Endothelial cell of umbilical vein (primary cell): ENCODE data around the gene ECT2. TPM values are rescaled to one million over a fixed set of nuclear protein-coding genes. Genes with fewer than 3 reads are reported as not detected.
"Not testable (repeated sequence)": the region's sequence is repeated elsewhere in the genome, so short reads cannot be mapped to it uniquely, and the experiment has no call there.

Experiments
- BruUV-seq: library from RNA; stranded (reverse); fragments of 400-500 nt; replicated peaks from 2 replicates; lab custom pipeline; 2021; lab: Mats Ljungman, UMichigan
- CTCF ChIA-PET: fragments of 300-600, 350-600 bp; sonication (Branson Sonifier 250); formaldehyde crosslinking; loops from one replicate; lab custom pipeline; 2021; ENCODE audit warnings: antibody characterized with exemption, inconsistent platforms; lab: Charles Lee
- POLR2A ChIA-PET: fragments of 300-600, 350-600 bp; sonication (Branson Sonifier 250); formaldehyde crosslinking; loops from one replicate; lab custom pipeline; 2021; ENCODE audit warnings: antibody characterized with exemption, inconsistent platforms; lab: Charles Lee
- DNase-seq: peaks from one replicate; pipeline ENCODE4 v3.0.0-alpha.2; 2011; ENCODE audit warnings: low read depth, low spot score
- FAIRE-seq: peaks from 2 replicates; lab custom pipeline; 2011; peaks lifted over from hg19 to GRCh38; lab: Jason Lieb, UNC
- H2AFZ ChIP-seq: 2 replicates; pipeline ENCODE4 v1.6.0; 2012; ENCODE audit warnings: low read depth, low read length, control low read depth, inconsistent platforms
- H3K27ac ChIP-seq: 2 replicates; pipeline ENCODE4 v1.5.1; 2011; ENCODE audit warnings: low read depth, mild to moderate bottlenecking, control low read depth, low read length, moderate library complexity; ENCODE audit not compliant: insufficient read depth
- H3K27me3 ChIP-seq, 2 experiments: 2 replicates each; pipeline versions ENCODE4 v1.6.0 to v1.6.1; 2011; ENCODE audit warnings: low read length in 2 of 2, mixed read lengths in 1 of 2; ENCODE audit not compliant: control insufficient read depth in 2 of 2, insufficient read depth in 2 of 2
- H3K36me3 ChIP-seq, 2 experiments: 2 replicates in 1 of 2; 3 replicates in 1 of 2; pipeline ENCODE4 v1.5.1; 2011; ENCODE audit warnings: low read length in 2 of 2, mild to moderate bottlenecking in 1 of 2, moderate library complexity in 1 of 2; ENCODE audit not compliant: control insufficient read depth in 2 of 2, insufficient read depth in 2 of 2; ENCODE audit errors: extremely low read depth in 1 of 2
- H3K4me1 ChIP-seq: 3 replicates; pipeline ENCODE4 v1.5.1; 2011; ENCODE audit warnings: mild to moderate bottlenecking, low read length; ENCODE audit not compliant: control insufficient read depth, insufficient read depth; ENCODE audit errors: extremely low read depth
- H3K4me2 ChIP-seq: 2 replicates; pipeline ENCODE4 v1.6.1; 2011; ENCODE audit warnings: low read length, control low read depth, mixed read lengths; ENCODE audit not compliant: insufficient read depth
- H3K4me3 ChIP-seq, 3 experiments: fragments of 200-600 bp in 1 of 3; sonication (generic), shearing (Covaris generic) in 1 of 3; replicated peaks in 1 of 3; 2 replicates each; pipeline ENCODE4 v1.5.1; 2011 to 2016; ENCODE audit warnings: control low read depth in 3 of 3, low read length in 3 of 3, mild to moderate bottlenecking in 2 of 3, inconsistent platforms in 1 of 3, low read depth in 1 of 3, moderate library complexity in 1 of 3; ENCODE audit not compliant: insufficient read depth in 1 of 3
- H3K79me2 ChIP-seq: 2 replicates; pipeline ENCODE4 v1.6.0; 2012; ENCODE audit warnings: low read length, inconsistent platforms; ENCODE audit not compliant: control insufficient read depth, insufficient read depth
- H3K9ac ChIP-seq: replicated peaks from 2 replicates; pipeline ENCODE3; 2011; ENCODE audit warnings: low read length, control low read depth; ENCODE audit not compliant: insufficient read depth; ENCODE audit errors: extremely low read depth
- H3K9me1 ChIP-seq: replicated peaks from 3 replicates; pipeline ENCODE4 v1.6.0; 2011; ENCODE audit warnings: mild to moderate bottlenecking, low read length; ENCODE audit not compliant: control insufficient read depth, insufficient read depth; ENCODE audit errors: extremely low read depth
- H3K9me3 ChIP-seq: replicated peaks from 2 replicates; pipeline ENCODE4 v1.5.1; 2012; ENCODE audit warnings: low read length, inconsistent platforms; ENCODE audit not compliant: control insufficient read depth, insufficient read depth
- H4K20me1 ChIP-seq: replicated peaks from 2 replicates; pipeline ENCODE3; 2011; ENCODE audit warnings: mild to moderate bottlenecking, low read length; ENCODE audit not compliant: control insufficient read depth, insufficient read depth; ENCODE audit errors: extremely low read depth
- EZH2 ChIP-seq: IDR thresholded peaks from 2 replicates; pipeline ENCODE4 v1.6.1; 2012; ENCODE audit warnings: borderline replicate concordance, low read depth, mild to moderate bottlenecking, moderate library complexity, low read length, inconsistent platforms; ENCODE audit not compliant: severe bottlenecking
- FOS ChIP-seq: IDR thresholded peaks from 2 replicates; pipeline ENCODE4 v1.6.1; 2011; ENCODE audit warnings: mild to moderate bottlenecking, low read length, moderate library complexity, borderline replicate concordance; ENCODE audit not compliant: insufficient read depth
- GATA2 ChIP-seq: IDR thresholded peaks from 2 replicates; pipeline ENCODE4 v1.7.0; 2011; ENCODE audit warnings: low read depth, mild to moderate bottlenecking, moderate library complexity, mixed read lengths, low read length; ENCODE audit not compliant: insufficient read length, insufficient read depth
- JUN ChIP-seq: IDR thresholded peaks from 2 replicates; pipeline ENCODE4 v1.6.1; 2011; ENCODE audit warnings: borderline replicate concordance, low read depth; ENCODE audit not compliant: insufficient read length, insufficient read depth
- MYC ChIP-seq: IDR thresholded peaks from one replicate; pipeline ENCODE4 v1.6.1; 2011; ENCODE audit warnings: mild to moderate bottlenecking, low read depth, low read length
- POLR2A ChIP-seq: IDR thresholded peaks from 2 replicates; pipeline ENCODE4 v1.6.1; 2012; ENCODE audit warnings: low read depth, mild to moderate bottlenecking, control low read depth, low read length
- POLR2AphosphoS5 ChIP-seq: IDR thresholded peaks from 2 replicates; pipeline ENCODE4 v1.6.1; 2012; ENCODE audit warnings: low read depth, mild to moderate bottlenecking, control low read depth, low read length, moderate library complexity; ENCODE audit not compliant: insufficient read depth
- dilution Hi-C: fragments of 300-500 bp; cut with MboI; formaldehyde crosslinking; loops from one replicate; pipeline ENCODE4 v1.15.0; 2019; ENCODE audit warnings: low sequenced_read_pairs; ENCODE audit not compliant: extremely low pct_ligation_motif_present
- intact Hi-C: fragments of 100-400 bp; cut with micrococcal nuclease; formaldehyde crosslinking; loops from one replicate; pipeline ENCODE4 v1.10.0; 2022
- polyA plus RNA-seq, 4 experiments: library from polyadenylated mRNA; depleted of rRNA in 3 of 4; stranded (reverse) in 3 of 4; unstranded in 1 of 4; fragments of >200 nt; gene quantifications; 2 replicates each; pipeline versions ENCODE4 v1.2.1 to v1.2.3, GENCODE V29; 2011 to 2012; ENCODE audit warnings: missing spikeins in 1 of 4
- total RNA-seq: library from RNA; stranded (reverse); gene quantifications from 2 replicates; pipeline ENCODE4 v1.2.3, GENCODE V29; 2021
- TF ChIP-seq, protein P1 (sequence below), 2 donors: IDR thresholded peaks; 1 replicate in 1 of 2; 2 replicates in 1 of 2; pipeline ENCODE4 v1.5.1; 2011; ENCODE audit warnings: low read length in 2 of 2, mild to moderate bottlenecking in 2 of 2, moderate library complexity in 2 of 2, control low read depth in 1 of 2, inconsistent platforms in 1 of 2, low read depth in 1 of 2; ENCODE audit not compliant: insufficient read depth in 1 of 2; ENCODE audit errors: extremely low read depth in 1 of 2
- TF ChIP-seq, protein P2 (sequence below): IDR thresholded peaks from 2 replicates; pipeline ENCODE4 v1.6.1; 2011; ENCODE audit not compliant: insufficient read depth, insufficient read length

ECT2 gene
- total and polyA plus RNA-seq, 2 donors (not counting 3 experiments of a cell fraction or from before 2014, with no cell fraction given) = 10.3 to 47.5 TPM

DNA sequence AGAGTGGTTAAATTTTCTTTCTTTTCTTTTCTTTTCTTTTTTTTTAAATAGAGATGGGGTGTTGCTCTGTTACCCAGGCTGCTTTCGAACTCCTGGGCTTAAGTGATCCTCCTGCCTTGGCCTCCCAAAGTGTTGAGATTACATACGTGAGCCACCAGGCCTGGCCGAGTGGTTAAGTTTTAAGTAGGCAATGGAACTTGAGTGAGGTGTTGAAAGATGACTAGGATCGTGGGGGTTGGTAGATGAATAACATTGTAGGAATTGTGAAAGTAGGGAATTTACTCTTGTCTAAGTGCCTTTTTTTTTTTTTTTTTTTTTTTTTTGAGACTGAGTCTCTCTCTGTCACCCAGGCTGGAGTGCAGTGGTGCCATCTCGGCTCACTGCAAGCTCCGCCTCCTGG, 9.9 kb downstream of the ECT2 start:
- H3K27me3 ChIP-seq, POLR2A ChIA-PET, intact Hi-C loops, H2AFZ ChIP-seq, H3K9me3 ChIP-seq, BruUV-seq, FAIRE-seq, H3K4me3 ChIP-seq, H3K4me2 ChIP-seq, dilution Hi-C loops, DNase-seq, H3K9me1 ChIP-seq, H3K27ac ChIP-seq, H3K9ac ChIP-seq, H3K4me1 ChIP-seq, H4K20me1 ChIP-seq: not testable (repeated sequence)
- H3K36me3 ChIP-seq = peaks cover 2 to 16% of the 10 kb centered on the region in 2 experiments
- H3K79me2 ChIP-seq = peaks cover 14% of the 10 kb centered on the region
- CTCF ChIA-PET = interaction anchor here (0.6 kb wide), 1 partner anchor 244 kb away, joined by 4 read pairs; no protein-coding TSS in a partner anchor

DNA sequence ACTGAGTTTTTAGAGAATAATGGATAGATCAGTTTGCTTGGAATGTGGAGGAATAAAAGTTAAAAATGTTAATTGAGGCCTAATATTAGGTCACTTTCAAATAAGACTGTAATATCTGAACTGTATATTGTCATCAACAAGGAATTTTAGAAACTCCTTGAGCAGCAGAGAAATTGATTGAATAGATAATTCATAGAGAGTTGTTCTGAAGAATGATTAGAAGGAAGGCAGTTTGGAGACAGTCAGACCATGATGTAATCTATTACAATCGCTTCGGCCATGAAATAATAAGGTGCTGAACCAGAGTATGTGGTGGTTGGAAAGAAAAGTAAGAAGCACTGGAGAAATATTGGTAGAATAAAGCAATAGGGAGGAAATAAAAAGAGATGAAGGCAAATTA, 15.7 kb downstream of the ECT2 start:
- Histone ChIP-seq H3K4me3 (no peak overlapping the region), H3K9me3 (no peaks in the 10 kb centered on the region), H3K27me3 (no peaks in the 10 kb centered on the region), H3K27ac (no peak overlapping the region), H3K9ac (no peak overlapping the region), H4K20me1 (no peaks in the 10 kb centered on the region), H3K4me1 (no peaks in the 10 kb centered on the region), H2AFZ (no peak overlapping the region), H3K36me3 (peaks cover 2 to 33% of the 10 kb centered on the region in 2 experiments), H3K4me2 (no peak overlapping the region), H3K9me1 (no peaks in the 10 kb centered on the region), H3K79me2 (peaks cover 6% of the 10 kb centered on the region)
- POLR2A ChIA-PET = no interaction called here
- DNase-seq = no peak
- TF ChIP-seq GATA2 = no peak
- no peak for TF ChIP-seq POLR2A
- TF ChIP-seq EZH2 = no peak
- no peak for TF ChIP-seq MYC
- TF ChIP-seq, protein P1, sequence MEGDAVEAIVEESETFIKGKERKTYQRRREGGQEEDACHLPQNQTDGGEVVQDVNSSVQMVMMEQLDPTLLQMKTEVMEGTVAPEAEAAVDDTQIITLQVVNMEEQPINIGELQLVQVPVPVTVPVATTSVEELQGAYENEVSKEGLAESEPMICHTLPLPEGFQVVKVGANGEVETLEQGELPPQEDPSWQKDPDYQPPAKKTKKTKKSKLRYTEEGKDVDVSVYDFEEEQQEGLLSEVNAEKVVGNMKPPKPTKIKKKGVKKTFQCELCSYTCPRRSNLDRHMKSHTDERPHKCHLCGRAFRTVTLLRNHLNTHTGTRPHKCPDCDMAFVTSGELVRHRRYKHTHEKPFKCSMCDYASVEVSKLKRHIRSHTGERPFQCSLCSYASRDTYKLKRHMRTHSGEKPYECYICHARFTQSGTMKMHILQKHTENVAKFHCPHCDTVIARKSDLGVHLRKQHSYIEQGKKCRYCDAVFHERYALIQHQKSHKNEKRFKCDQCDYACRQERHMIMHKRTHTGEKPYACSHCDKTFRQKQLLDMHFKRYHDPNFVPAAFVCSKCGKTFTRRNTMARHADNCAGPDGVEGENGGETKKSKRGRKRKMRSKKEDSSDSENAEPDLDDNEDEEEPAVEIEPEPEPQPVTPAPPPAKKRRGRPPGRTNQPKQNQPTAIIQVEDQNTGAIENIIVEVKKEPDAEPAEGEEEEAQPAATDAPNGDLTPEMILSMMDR (IDR thresholded peaks at IDR 0.05; ENCODE audit: extremely low read depth in 1 of 2, insufficient read depth in 1 of 2, low read depth in 1 of 2, low read length in 2 of 2) = no peak
- no peak for TF ChIP-seq JUN
- TF ChIP-seq POLR2AphosphoS5 = no peak
- TF ChIP-seq, protein P2, sequence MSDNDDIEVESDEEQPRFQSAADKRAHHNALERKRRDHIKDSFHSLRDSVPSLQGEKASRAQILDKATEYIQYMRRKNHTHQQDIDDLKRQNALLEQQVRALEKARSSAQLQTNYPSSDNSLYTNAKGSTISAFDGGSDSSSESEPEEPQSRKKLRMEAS = no peak
- no peak for TF ChIP-seq FOS
- no peak for FAIRE-seq
- dilution Hi-C loops (no loop called here), intact Hi-C loops (no loop called here)
- no TSS peak for BruUV-seq
- CTCF ChIA-PET = no interaction called here
